ENCODE data around the gene FBXL7. TPM values are rescaled to one million over a fixed set of nuclear protein-coding genes. Genes with fewer than 3 reads are reported as not detected.

FBXL7 gene
- total RNA-seq, 2 experiments from 2014 or later: not detected

DNA sequence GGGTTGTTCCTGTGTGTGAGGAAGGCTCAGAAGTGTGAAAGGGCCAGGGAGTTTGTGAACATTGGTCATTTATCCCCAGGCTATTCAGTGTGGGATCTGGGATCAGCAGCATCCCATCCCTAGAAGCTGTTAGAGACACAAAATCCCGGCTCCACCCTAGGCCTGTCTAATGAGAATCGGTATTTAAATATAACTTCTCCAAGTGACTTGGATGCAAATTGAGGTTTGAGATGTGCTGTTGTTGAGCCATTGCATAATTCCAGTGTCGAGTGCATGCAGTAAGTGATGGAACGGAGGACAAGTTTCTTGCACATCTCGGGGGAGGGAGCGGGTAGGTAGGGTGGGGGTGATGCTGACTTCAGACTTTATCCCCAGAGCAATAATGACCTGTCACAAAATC, 138.3 kb downstream of the FBXL7 start:
- no peak overlapping the region for H3K27ac Mint-ChIP-seq
- H3K27ac ChIP-seq (ENCODE audit: low read depth in 1 of 2, low read length in 2 of 2): no peak overlapping the region
- H3K4me1 Mint-ChIP-seq (ENCODE audit: low read depth): no peaks in the 10 kb centered on the region
- no peaks in the 10 kb centered on the region for H3K27me3 Mint-ChIP-seq
- no peaks in the 10 kb centered on the region for H3K4me1 ChIP-seq (ENCODE audit: insufficient read depth, low read length)
- no peaks in the 10 kb centered on the region for H3K36me3 ChIP-seq (ENCODE audit: insufficient read depth, low read length)
- no peak overlapping the region for H3K4me3 ChIP-seq (ENCODE audit: low read length)
- DNase-seq (no peak), ATAC-seq (ENCODE audit: poor library complexity) (no peak)
- H3K4me3 Mint-ChIP-seq: no peak overlapping the region
- no peaks in the 10 kb centered on the region for H3K36me3 Mint-ChIP-seq (ENCODE audit: low read depth)
- peaks cover 0 to 4% of the 10 kb centered on the region in 2 experiments for H3K9me3 ChIP-seq (ENCODE audit: control insufficient read depth in 1 of 2, insufficient read depth in 1 of 2, low read length in 2 of 2)
- POLR2A ChIA-PET: no interaction called here
- intact Hi-C loops (cut with DNase I, micrococcal nuclease): no loop called here
- CTCF ChIA-PET: interaction anchor here (1.2 kb wide), 1 partner anchor 8 kb away, joined by 5 read pairs; no protein-coding TSS in a partner anchor
- H3K27me3 ChIP-seq (ENCODE audit: control insufficient read depth in 1 of 2, insufficient read depth in 2 of 2, low read length in 2 of 2): no peaks in the 10 kb centered on the region
- TF ChIP-seq, protein P1, sequence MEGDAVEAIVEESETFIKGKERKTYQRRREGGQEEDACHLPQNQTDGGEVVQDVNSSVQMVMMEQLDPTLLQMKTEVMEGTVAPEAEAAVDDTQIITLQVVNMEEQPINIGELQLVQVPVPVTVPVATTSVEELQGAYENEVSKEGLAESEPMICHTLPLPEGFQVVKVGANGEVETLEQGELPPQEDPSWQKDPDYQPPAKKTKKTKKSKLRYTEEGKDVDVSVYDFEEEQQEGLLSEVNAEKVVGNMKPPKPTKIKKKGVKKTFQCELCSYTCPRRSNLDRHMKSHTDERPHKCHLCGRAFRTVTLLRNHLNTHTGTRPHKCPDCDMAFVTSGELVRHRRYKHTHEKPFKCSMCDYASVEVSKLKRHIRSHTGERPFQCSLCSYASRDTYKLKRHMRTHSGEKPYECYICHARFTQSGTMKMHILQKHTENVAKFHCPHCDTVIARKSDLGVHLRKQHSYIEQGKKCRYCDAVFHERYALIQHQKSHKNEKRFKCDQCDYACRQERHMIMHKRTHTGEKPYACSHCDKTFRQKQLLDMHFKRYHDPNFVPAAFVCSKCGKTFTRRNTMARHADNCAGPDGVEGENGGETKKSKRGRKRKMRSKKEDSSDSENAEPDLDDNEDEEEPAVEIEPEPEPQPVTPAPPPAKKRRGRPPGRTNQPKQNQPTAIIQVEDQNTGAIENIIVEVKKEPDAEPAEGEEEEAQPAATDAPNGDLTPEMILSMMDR (IDR thresholded peaks at IDR 0.05): no peak
- no peaks in the 10 kb centered on the region for H3K9me3 Mint-ChIP-seq

DNA sequence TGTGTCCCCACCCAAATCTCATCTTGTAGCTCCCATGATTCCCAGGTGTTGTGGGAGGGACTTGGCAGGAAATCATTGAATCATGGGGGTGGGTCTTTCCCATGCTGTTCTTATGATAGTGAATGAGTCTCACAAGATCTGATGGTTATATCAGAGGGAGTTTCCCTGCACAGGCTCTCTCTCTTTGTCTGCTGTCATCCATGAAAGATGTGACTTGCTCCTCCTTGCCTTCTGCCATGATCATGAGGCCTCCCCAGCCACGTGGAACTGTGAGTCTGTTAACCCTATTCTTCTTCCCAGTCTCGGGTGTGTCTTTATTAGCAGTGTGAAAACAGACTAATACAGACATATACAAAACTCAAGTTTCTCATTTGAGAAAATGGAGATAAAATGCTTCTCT, 139.3 kb downstream of the FBXL7 start:
- Histone ChIP-seq H3K27ac (ENCODE audit: low read depth in 1 of 2, low read length in 2 of 2) (no peak overlapping the region), H3K27me3 (ENCODE audit: control insufficient read depth in 1 of 2, insufficient read depth in 2 of 2, low read length in 2 of 2) (no peaks in the 10 kb centered on the region), H3K36me3 (ENCODE audit: insufficient read depth, low read length) (no peaks in the 10 kb centered on the region), H3K4me3 (ENCODE audit: low read length) (no peak overlapping the region), H3K4me1 (ENCODE audit: insufficient read depth, low read length) (no peaks in the 10 kb centered on the region), H3K9me3 (ENCODE audit: control insufficient read depth in 1 of 2, insufficient read depth in 1 of 2, low read length in 2 of 2) (peaks cover 0 to 6% of the 10 kb centered on the region in 2 experiments)
- Mint-ChIP-seq H3K27ac (no peak overlapping the region), H3K4me3 (no peak overlapping the region), H3K4me1 (ENCODE audit: low read depth) (no peaks in the 10 kb centered on the region), H3K9me3 (no peaks in the 10 kb centered on the region), H3K36me3 (ENCODE audit: low read depth) (no peaks in the 10 kb centered on the region), H3K27me3 (no peaks in the 10 kb centered on the region)
- TF ChIP-seq, protein P1 (IDR thresholded peaks at IDR 0.05): no peak
- CTCF ChIA-PET: interaction anchor here (1.2 kb wide), 1 partner anchor 9 kb away, joined by 5 read pairs; no protein-coding TSS in a partner anchor
- POLR2A ChIA-PET: interaction anchor here (0.5 kb wide), 1 partner anchor 124 kb away, joined by 3 read pairs; no protein-coding TSS in a partner anchor
- no peak for DNase-seq
- intact Hi-C loops (cut with DNase I, micrococcal nuclease): no loop called here
- ATAC-seq (ENCODE audit: poor library complexity): no peak

DNA sequence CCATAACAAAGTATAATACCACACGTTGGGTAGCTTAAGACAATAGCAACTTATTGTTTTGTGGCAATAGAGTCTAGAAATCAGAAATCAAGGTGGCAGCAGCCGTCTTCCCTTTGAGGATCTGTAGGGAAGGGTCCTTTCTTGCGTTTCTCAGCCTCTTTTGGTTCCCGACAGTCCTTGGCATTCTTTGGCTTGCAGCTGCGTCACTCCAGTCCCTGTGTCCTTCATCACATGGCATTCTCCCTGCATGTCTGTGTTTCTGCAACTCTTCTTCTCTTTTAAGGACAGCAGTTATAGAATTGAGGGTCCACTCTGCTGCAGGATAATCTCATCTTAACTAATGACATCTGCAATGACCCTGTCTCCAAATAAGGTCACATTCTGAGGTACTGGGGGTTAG, 140.1 kb downstream of the FBXL7 start:
- CTCF ChIA-PET: no interaction called here
- no peak for ATAC-seq (ENCODE audit: poor library complexity)
- Histone ChIP-seq H3K27ac (ENCODE audit: low read depth in 1 of 2, low read length in 2 of 2) (no peak overlapping the region), H3K27me3 (ENCODE audit: control insufficient read depth in 1 of 2, insufficient read depth in 2 of 2, low read length in 2 of 2) (no peaks in the 10 kb centered on the region), H3K36me3 (ENCODE audit: insufficient read depth, low read length) (no peaks in the 10 kb centered on the region), H3K4me1 (ENCODE audit: insufficient read depth, low read length) (no peaks in the 10 kb centered on the region), H3K4me3 (ENCODE audit: low read length) (no peak overlapping the region), H3K9me3 (ENCODE audit: control insufficient read depth in 1 of 2, insufficient read depth in 1 of 2, low read length in 2 of 2) (peaks cover 0 to 5% of the 10 kb centered on the region in 2 experiments)
- Mint-ChIP-seq H3K9me3 (peaks cover 1% of the 10 kb centered on the region), H3K27me3 (no peaks in the 10 kb centered on the region), H3K4me3 (no peak overlapping the region), H3K27ac (no peak overlapping the region), H3K36me3 (ENCODE audit: low read depth) (no peaks in the 10 kb centered on the region), H3K4me1 (ENCODE audit: low read depth) (no peaks in the 10 kb centered on the region)
- POLR2A ChIA-PET: no interaction called here
- DNase-seq: no peak
- TF ChIP-seq, protein P1 (IDR thresholded peaks at IDR 0.05): no peak
- intact Hi-C loops (cut with DNase I, micrococcal nuclease): no loop called here
